K562 (cell line): ENCODE measurements around the gene PSMA2. TPM values are rescaled to one million over a fixed set of nuclear protein-coding genes. Genes with fewer than 3 reads are reported as not detected.

Experiments used
- ATAC-seq: fragments of 200-7000 bp; cut with Tn5 transposase; 3 replicates; pipeline ENCODE4 v1.9.1; 2020; ENCODE audit warnings: moderate library complexity
- BruUV-seq: library from RNA; stranded (reverse); fragments of 400-500 nt; replicated peaks from 2 replicates; lab custom pipeline; 2021; lab: Mats Ljungman, UMichigan
- CTCF ChIA-PET: fragments of 300-600 bp; formaldehyde crosslinking; extraction: SDS; loops from one replicate; lab custom pipeline; 2021; ENCODE audit warnings: low intra/inter-chr PET ratio; lab: Yijun Ruan, JAX
- POLR2A ChIA-PET: fragments of 300-600, 350-650 bp; sonication (Branson Sonifier 250); formaldehyde crosslinking; extraction: SDS; loops from one replicate; lab custom pipeline; 2021; ENCODE audit warnings: antibody characterized with exemption, inconsistent platforms; lab: Yijun Ruan, JAX
- DNase-seq, 4 experiments: peaks; one replicate each; pipeline versions ENCODE4 v3.0.0 to v3.0.0-alpha.2; 2011 to 2018; ENCODE audit warnings: low spot score in 3 of 4, mixed read lengths in 3 of 4; ENCODE audit errors: extremely low read depth in 1 of 4
- FAIRE-seq: peaks from 2 replicates; lab custom pipeline; 2011; peaks lifted over from hg19 to GRCh38; lab: Jason Lieb, UNC
- H2AFZ ChIP-seq: 2 replicates; pipeline ENCODE4 v1.6.0; 2011; ENCODE audit warnings: low read depth, low read length, control low read depth, inconsistent platforms
- H3K27ac ChIP-seq: fragments of 200-600 bp; 3 replicates; pipeline ENCODE4 v1.8.0; 2011; ENCODE audit warnings: low read depth, mild to moderate bottlenecking, control low read depth, inconsistent platforms, low read length, moderate library complexity, mixed read lengths; ENCODE audit errors: extremely low read depth
- H3K27me3 ChIP-seq, 2 experiments: fragments of 300-600 bp in 1 of 2; 2 replicates in 1 of 2; 3 replicates in 1 of 2; pipeline versions ENCODE4 v1.6.0 to v1.8.0; 2011; ENCODE audit warnings: inconsistent platforms in 2 of 2, low read length in 2 of 2, mild to moderate bottlenecking in 1 of 2, mixed read lengths in 1 of 2, moderate library complexity in 1 of 2; ENCODE audit not compliant: control insufficient read depth in 2 of 2, insufficient read depth in 2 of 2
- H3K36me3 ChIP-seq: fragments of 300-600 bp; 3 replicates; pipeline ENCODE4 v1.8.0; 2011; ENCODE audit warnings: mild to moderate bottlenecking, low read length, inconsistent platforms; ENCODE audit not compliant: control insufficient read depth, insufficient read depth
- H3K4me1 ChIP-seq, 2 experiments: fragments of 200-600 bp in 1 of 2; replicated peaks in 1 of 2; 2 replicates in 1 of 2; 3 replicates in 1 of 2; pipeline versions ENCODE4 v1.5.1 to v1.8.0; 2011; ENCODE audit warnings: inconsistent platforms in 2 of 2, low read length in 2 of 2, mild to moderate bottlenecking in 1 of 2, mixed read lengths in 1 of 2, moderate library complexity in 1 of 2; ENCODE audit not compliant: control insufficient read depth in 2 of 2, insufficient read depth in 2 of 2
- H3K4me2 ChIP-seq: 2 replicates; pipeline ENCODE4 v1.6.1; 2011; ENCODE audit warnings: low read length, control low read depth, inconsistent platforms, mixed read lengths; ENCODE audit not compliant: insufficient read depth
- H3K4me3 ChIP-seq: fragments of 200-600 bp; sonication (generic), shearing (Covaris generic); 2 replicates; pipeline ENCODE4 v1.5.1; 2016; ENCODE audit warnings: control low read depth, inconsistent platforms
- H3K79me2 ChIP-seq: fragments of 200-600 bp; 3 replicates; pipeline ENCODE4 v1.8.0; 2011; ENCODE audit warnings: low read length, inconsistent platforms; ENCODE audit not compliant: control insufficient read depth, insufficient read depth
- H3K9ac ChIP-seq, 2 experiments: 2 replicates each; pipeline versions ENCODE4 v1.6.0 to v1.6.1; 2011; ENCODE audit warnings: low read depth in 2 of 2, low read length in 2 of 2, control low read depth in 1 of 2, inconsistent platforms in 1 of 2, mild to moderate bottlenecking in 1 of 2, mixed read lengths in 1 of 2; ENCODE audit not compliant: insufficient read depth in 1 of 2
- H3K9me1 ChIP-seq: one replicate; pipeline ENCODE4 v1.6.0; 2011; ENCODE audit warnings: inconsistent platforms, mild to moderate bottlenecking, low read length, moderate library complexity; ENCODE audit not compliant: control insufficient read depth, insufficient read depth
- H3K9me3 ChIP-seq: replicated peaks from 2 replicates; pipeline ENCODE4 v1.5.1; 2011; ENCODE audit warnings: low read depth, low read length, inconsistent platforms; ENCODE audit not compliant: control insufficient read depth, insufficient read depth
- H4K20me1 ChIP-seq: replicated peaks from 2 replicates; pipeline ENCODE4 v1.6.1; 2011; ENCODE audit warnings: low read length, inconsistent platforms, mixed read lengths; ENCODE audit not compliant: control insufficient read depth, insufficient read depth
- BRD4 ChIP-seq: fragments of 200-600 bp; sonication (generic); IDR thresholded peaks from 2 replicates; pipeline ENCODE4 v1.6.1; 2017; ENCODE audit warnings: inconsistent platforms
- ELF2 ChIP-seq: fragments of 250-450 bp; sonication (Bioruptor Pico); IDR thresholded peaks from 2 replicates; pipeline ENCODE4 v1.5.0; 2021; ENCODE audit warnings: mild to moderate bottlenecking
- GABPA ChIP-seq: fragments of 200-800 bp; sonication (Bioruptor generic); conservative IDR thresholded peaks from 2 replicates; pipeline ENCODE4 v1.6.1; 2016; ENCODE audit warnings: low read depth, missing genetic modification characterization, missing compliant biosample characterization
- GMEB1 ChIP-seq: fragments of 250-450 bp; sonication (Bioruptor Pico); IDR thresholded peaks from 2 replicates; pipeline ENCODE4 v1.4.0; 2020; ENCODE audit warnings: mild to moderate bottlenecking
- HBP1 ChIP-seq: fragments of 450-650 bp; formaldehyde crosslinking; IDR thresholded peaks from 2 replicates; pipeline ENCODE4 v1.4.0; 2022; ENCODE audit warnings: missing genetic modification characterization
- HINFP ChIP-seq: fragments of 450-650 bp; conservative IDR thresholded peaks from 2 replicates; pipeline ENCODE4 v1.6.1; 2016; ENCODE audit warnings: missing genetic modification characterization, low read depth, mild to moderate bottlenecking, control low read depth, missing compliant biosample characterization
- HNRNPK ChIP-seq: fragments of 200-400 bp; formaldehyde crosslinking; IDR thresholded peaks from one replicate; pipeline ENCODE4 v1.6.1; 2018; ENCODE audit warnings: mild to moderate bottlenecking, low read depth, low read length; ENCODE audit not compliant: poor library complexity, severe bottlenecking
- L3MBTL2 ChIP-seq: fragments of 450-650 bp; IDR thresholded peaks from 2 replicates; pipeline ENCODE4 v1.6.1; 2016; ENCODE audit warnings: mild to moderate bottlenecking, moderate library complexity
- TCFL5 ChIP-seq: fragments of 250-450 bp; sonication (Bioruptor Pico); conservative IDR thresholded peaks from 2 replicates; pipeline ENCODE4 v1.6.1; 2021; ENCODE audit warnings: mild to moderate bottlenecking, moderate library complexity, matching md5 sums
- YY1 ChIP-seq, 3 experiments: IDR thresholded peaks; 2 replicates each; pipeline ENCODE4 v1.6.1; 2011; ENCODE audit warnings: low read length in 2 of 3, mild to moderate bottlenecking in 2 of 3, moderate library complexity in 2 of 3, borderline replicate concordance in 1 of 3, control low read depth in 1 of 3, low read depth in 1 of 3; ENCODE audit not compliant: insufficient read depth in 3 of 3, insufficient replicate concordance in 2 of 3, control insufficient read depth in 1 of 3, insufficient read length in 1 of 3; ENCODE audit errors: extremely low read depth in 1 of 3
- ZNF184 ChIP-seq: sonication (generic); formaldehyde crosslinking; IDR thresholded peaks from 2 replicates; pipeline ENCODE4 v1.5.0; 2020; ENCODE audit warnings: missing genetic modification reagents
- ZNF766 ChIP-seq: fragments of 200-800 bp; sonication (Bioruptor generic); conservative IDR thresholded peaks from 2 replicates; pipeline ENCODE4 v1.6.1; 2016; ENCODE audit warnings: missing genetic modification characterization, missing compliant biosample characterization
- ZZZ3 ChIP-seq: fragments of 450-650 bp; IDR thresholded peaks from 2 replicates; pipeline ENCODE4 v1.6.1; 2016; ENCODE audit warnings: antibody characterized with exemption, mild to moderate bottlenecking, moderate library complexity
- WGBS: fragments of 100-300 bp; shearing (Covaris generic); methylation state at CpG from one replicate; pipeline ENCODE4 v1.1.6; 2016; ENCODE audit warnings: low coverage, mixed read lengths; ENCODE audit not compliant: insufficient coverage; ENCODE audit errors: missing lambda C conversion rate; 5-methylcytosine and 5-hydroxymethylcytosine counted together
- in situ Hi-C: fragments of 300-500 bp; cut with MboI; formaldehyde crosslinking; loops from 4 replicates; pipeline ENCODE4 v1.15.0; 2018; ENCODE audit warnings: inconsistent platforms, mixed read lengths
- intact Hi-C: fragments of 100-400 bp; cut with micrococcal nuclease; formaldehyde crosslinking; loops from 2 replicates; pipeline ENCODE4 v1.14.2; 2022
- polyA plus RNA-seq, 8 experiments: library from polyadenylated mRNA; depleted of rRNA in 4 of 8; stranded (reverse) in 5 of 8; unstranded in 3 of 8; fragments of >200 nt; fragmentation: Nextera tagmentation in 2 of 8; fragmentation: Illumina TruSeq in 1 of 8; extraction: Ambion mirVana in 2 of 8; extraction: Trizol in 1 of 8; gene quantifications; 2 replicates each; pipeline versions ENCODE4 v1.2.1 to v1.2.3, GENCODE V29; 2011 to 2014; ENCODE audit warnings: inconsistent platforms in 1 of 8, missing spikeins in 1 of 8
- total RNA-seq, 7 experiments: library from RNA; depleted of rRNA in 6 of 7; stranded (reverse); fragments of >200 nt in 6 of 7; fragmentation: Illumina TruSeq in 2 of 7; extraction: Trizol in 2 of 7; gene quantifications; 2 replicates each; pipeline versions ENCODE4 v1.2.1 to v1.2.3, GENCODE V29; 2011 to 2021; ENCODE audit warnings: low replicate concordance in 1 of 7
- TF ChIP-seq, protein P1 (sequence below): fragments of 250-450 bp; sonication (Bioruptor Pico); IDR thresholded peaks from 2 replicates; pipeline ENCODE4 v1.5.0; 2020; ENCODE audit warnings: mild to moderate bottlenecking, borderline replicate concordance

PSMA2 gene
- total and polyA plus RNA-seq, 9 of the 15 experiments (the other 6 are each of a cell fraction or from before 2014, with no cell fraction given) = 91.7 to 1,070 (median 213) TPM

DNA sequence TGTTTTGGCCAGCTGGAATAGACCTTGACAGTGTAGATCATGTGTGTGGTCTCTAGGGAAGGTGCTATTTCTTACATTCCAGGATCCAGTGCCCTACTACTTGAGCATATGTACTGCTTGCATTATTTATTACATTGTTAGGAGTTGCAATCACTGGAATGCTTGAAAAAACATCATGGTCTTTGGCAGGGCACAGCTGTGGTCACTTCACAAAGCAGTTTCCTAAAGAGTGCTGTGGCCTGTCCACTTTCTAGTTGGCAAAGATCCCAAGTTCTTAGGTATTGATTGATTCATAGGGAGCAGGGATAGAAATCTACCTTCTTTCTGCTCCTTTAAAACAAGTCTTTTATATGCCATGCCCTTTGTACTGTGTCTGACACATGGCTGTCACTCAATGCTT, 24.7 kb downstream of the PSMA2 start (continued):
- TF ChIP-seq, protein P1, sequence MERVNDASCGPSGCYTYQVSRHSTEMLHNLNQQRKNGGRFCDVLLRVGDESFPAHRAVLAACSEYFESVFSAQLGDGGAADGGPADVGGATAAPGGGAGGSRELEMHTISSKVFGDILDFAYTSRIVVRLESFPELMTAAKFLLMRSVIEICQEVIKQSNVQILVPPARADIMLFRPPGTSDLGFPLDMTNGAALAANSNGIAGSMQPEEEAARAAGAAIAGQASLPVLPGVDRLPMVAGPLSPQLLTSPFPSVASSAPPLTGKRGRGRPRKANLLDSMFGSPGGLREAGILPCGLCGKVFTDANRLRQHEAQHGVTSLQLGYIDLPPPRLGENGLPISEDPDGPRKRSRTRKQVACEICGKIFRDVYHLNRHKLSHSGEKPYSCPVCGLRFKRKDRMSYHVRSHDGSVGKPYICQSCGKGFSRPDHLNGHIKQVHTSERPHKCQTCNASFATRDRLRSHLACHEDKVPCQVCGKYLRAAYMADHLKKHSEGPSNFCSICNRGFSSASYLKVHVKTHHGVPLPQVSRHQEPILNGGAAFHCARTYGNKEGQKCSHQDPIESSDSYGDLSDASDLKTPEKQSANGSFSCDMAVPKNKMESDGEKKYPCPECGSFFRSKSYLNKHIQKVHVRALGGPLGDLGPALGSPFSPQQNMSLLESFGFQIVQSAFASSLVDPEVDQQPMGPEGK = no peak
- no peak for TF ChIP-seq YY1 (IDR thresholded peaks at IDR 0.05; ENCODE audit: borderline replicate concordance in 1 of 3, control insufficient read depth in 1 of 3, extremely low read depth in 1 of 3, insufficient read depth in 3 of 3, insufficient read length in 1 of 3, insufficient replicate concordance in 2 of 3, low read depth in 1 of 3, low read length in 2 of 3)
- no peak for TF ChIP-seq ZNF766 (CRISPR knock-in tag)

DNA sequence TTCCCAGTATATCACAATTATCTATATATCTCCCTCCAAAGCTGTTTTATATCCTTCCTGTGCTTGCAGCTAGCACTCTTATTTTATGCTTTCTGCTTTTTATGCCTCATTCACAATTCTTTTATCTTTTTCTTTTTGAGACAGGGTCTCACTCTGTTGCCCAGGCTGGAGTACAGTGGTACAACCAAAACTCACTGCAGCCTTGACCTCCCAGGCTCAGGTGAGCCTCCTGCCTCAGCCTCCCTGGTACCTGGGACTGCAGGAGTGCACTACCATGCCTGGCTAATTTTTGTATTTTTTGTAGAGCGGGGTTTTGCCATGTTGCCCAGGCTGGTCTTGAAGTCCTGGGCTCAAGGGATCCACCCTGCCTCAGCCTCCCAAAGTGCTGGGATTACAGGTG, 25.8 kb downstream of the PSMA2 start:
- Histone ChIP-seq H3K4me2 (no peak overlapping the region), H3K9ac (no peak overlapping the region), H4K20me1 (no peaks in the 10 kb centered on the region), H3K79me2 (peaks cover 8% of the 10 kb centered on the region; the same call in 2 of the 3 replicates), H3K4me1 (peaks cover 0 to 7% of the 10 kb centered on the region in 2 experiments; a peak in 1 of 5 replicates), H3K9me3 (no peaks in the 10 kb centered on the region), H3K9me1 (no peaks in the 10 kb centered on the region), H3K36me3 (peaks cover 7% of the 10 kb centered on the region), H3K27me3 (peaks cover 0 to 16% of the 10 kb centered on the region in 2 experiments; a peak in 3 of 5 replicates), H3K27ac (no peak overlapping the region), H2AFZ (no peak overlapping the region), H3K4me3 (no peak overlapping the region)
- ChIA-PET POLR2A (no interaction called here), CTCF (no interaction called here)
- FAIRE-seq (no peak), ATAC-seq (no peak), DNase-seq (no peak)
- WGBS = 70% methylated on average over 1 of the region's 1 CpG
- BruUV-seq = no TSS peak
- intact Hi-C loops (no loop called here), in situ Hi-C loops (no loop called here)
- no peak for TF ChIP-seq HINFP (tag)
- TF ChIP-seq GMEB1 (CRISPR knock-in tag) = no peak
- TF ChIP-seq HNRNPK = no peak
- no peak for TF ChIP-seq BRD4
- TF ChIP-seq ZZZ3 = no peak
- TF ChIP-seq HBP1 (CRISPR knock-in tag) = no peak
- no peak for TF ChIP-seq L3MBTL2
- TF ChIP-seq ELF2 (CRISPR knock-in tag) = no peak
- TF ChIP-seq ZNF184 (CRISPR knock-in tag) = no peak
- no peak for TF ChIP-seq TCFL5 (CRISPR knock-in tag)
- TF ChIP-seq GABPA (tag) = no peak
